Stimulated activated CD8-positive, alpha-beta memory T cell treated with anti-CD3 and anti-CD28 coated beads, Interleukin-15, amount 100 ng/mL, for 1 hour (primary cell): Measurements from ENCODE around the gene OGFOD2.

Experiments
- DNase-seq: peaks from one replicate; pipeline ENCODE4 v3.0.0-alpha.2; 2020; ENCODE audit warnings: low read depth

Gene OGFOD2

DNA sequence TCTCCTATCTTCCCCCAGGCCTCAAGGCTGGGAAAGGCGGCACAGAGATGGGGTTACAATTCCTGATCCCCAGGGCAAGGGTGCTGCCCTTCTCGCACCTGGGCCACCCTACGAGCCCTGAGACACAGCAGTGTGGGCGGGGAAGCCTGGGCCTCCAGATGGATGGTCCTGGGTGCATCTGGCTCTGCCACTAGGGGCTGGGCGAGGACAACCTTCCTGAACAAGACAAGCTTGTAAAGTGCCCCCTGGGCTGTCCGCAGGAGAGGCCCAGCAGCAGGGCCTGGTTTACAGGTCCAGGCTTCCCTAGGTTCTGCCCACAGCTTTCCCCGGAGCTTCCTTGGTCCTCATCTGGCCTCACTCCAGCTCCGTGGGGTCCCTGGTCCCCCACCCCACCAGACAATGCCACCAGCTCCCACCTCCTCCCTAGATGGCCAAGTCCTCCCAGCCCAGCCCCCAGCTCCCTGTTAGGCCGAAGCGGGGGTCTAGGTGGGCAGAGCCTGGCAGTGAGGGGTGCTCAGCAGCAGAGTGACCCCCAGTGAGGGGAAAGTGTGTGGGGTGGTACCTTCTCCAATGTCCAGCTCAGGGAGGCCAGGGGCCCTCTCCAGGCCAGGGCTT lies 14.3 kb downstream of the OGFOD2 start:
- no peak for DNase-seq

GRCh38 chr12:122989874-122990419 lies 14.9 kb downstream of the OGFOD2 start:
- DNase-seq, result no peak

GRCh38 chr12:122990561-122990960 lies 15.5 kb downstream of the OGFOD2 start:
- DNase-seq, result no peak

DNA sequence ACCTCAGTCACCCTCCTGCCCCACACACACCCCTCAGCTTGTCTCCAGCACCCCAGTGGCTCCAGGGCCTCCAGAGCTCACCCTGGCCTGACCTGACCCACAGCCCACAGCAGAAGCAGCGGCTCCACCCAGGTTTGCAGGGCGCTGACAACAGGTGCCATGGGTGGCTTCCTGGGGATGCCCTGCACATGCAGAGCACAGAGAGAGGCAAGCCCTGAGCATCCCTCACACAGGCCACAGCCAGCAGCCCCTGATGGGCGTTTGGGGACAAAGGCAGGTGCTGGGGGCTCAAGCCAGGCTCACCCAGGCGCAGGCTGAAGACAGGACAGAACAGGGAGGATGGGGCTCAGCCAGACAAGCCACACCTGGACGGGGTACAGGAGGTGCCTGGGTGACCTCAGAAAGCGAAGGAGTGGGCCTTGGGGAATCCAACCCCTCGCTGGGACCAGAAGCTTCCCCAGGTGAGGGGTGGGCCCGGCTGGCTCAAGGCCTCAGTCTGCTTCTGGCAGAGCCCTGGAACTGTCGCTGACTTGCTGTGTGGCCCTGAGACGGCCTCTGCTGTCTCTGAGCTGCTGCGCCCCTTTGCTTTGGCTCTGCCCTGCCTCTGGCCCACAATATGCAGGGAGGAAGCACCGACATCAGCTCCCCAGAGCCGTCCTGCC lies 16.0 kb downstream of the OGFOD2 start:
- DNase-seq, result no peak

DNA sequence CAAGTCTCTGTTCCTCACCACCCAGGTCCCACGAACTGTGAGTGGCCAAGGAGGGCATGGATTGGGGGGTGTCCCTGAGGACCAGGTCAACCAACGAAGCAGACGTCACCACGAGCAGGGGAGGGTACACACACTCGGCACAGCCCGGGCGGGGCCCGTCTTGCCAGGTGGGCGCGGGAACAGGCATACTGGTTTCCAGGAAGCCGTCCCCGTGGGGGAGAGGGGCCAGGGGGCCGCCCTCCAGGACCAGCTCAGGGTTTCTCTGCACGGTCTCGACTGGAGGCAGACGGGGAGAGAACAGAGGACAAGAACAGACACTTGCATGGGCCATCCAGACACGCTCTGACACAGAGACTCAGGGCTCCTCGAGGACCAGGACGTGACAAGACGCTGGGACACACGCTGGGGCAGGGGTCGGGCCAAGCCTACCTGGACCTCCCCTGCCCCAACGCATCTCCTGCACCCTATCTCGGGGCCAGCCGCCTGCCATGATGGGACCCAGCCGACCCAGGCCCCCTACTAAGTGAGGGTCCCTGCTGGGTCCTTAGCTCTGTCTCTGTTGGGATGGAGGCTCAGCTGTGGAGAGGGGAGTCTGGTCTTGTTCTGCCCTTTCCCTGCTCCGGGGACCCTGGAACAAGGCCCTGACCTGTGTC lies 16.7 kb downstream of the OGFOD2 start:
- no peak for DNase-seq

DNA sequence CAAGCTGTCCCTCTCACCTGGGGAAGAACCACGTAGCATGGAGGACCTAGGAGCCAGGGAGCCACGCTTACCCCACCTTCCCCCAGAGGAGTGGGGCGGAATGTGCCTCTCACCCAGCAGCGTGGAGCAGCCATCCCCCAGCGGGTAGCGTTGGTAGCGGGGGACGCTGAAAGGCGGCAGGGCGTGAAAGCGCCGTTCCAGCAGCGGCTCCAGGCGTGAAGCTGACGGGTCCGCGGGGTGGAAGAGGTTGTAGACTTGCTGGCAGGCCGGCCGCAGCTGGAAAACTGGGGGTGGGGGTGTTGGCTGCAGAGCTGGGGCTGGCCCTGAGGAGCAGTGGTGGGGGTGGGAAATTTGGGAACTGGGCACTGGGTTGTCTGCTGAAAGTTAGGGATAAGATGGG lies 17.3 kb downstream of the OGFOD2 start:
- DNase-seq, result no peak

DNA sequence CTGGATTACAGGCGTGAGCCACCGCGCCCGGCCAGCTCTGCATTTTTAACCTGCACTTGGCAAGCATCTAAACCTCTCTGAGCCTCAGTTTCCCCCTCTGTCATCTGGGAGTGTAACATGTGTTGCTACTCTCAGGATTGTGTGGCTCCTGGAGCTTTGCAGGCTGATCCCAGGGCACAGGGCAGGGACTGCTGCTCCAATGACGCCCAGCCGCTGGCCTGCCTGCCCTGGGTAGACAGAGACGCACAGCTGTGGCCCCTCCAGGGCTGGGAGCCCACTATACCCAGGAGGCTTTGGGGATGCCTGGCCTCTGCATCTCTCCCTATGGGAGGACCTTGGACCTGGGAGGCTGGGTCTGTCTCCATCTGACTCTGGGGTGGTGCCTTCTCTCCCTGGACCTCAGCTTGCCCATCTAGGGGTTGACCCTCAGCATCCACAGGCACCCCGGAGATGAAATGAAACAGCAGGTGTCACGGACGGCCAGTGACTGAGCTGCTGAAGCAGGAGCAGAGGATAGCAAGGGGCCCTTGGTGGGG lies 19.2 kb downstream of the OGFOD2 start:
- no peak for DNase-seq

GRCh38 chr12:122994781-122995502 lies 19.9 kb downstream of the OGFOD2 start:
- no peak for DNase-seq

DNA sequence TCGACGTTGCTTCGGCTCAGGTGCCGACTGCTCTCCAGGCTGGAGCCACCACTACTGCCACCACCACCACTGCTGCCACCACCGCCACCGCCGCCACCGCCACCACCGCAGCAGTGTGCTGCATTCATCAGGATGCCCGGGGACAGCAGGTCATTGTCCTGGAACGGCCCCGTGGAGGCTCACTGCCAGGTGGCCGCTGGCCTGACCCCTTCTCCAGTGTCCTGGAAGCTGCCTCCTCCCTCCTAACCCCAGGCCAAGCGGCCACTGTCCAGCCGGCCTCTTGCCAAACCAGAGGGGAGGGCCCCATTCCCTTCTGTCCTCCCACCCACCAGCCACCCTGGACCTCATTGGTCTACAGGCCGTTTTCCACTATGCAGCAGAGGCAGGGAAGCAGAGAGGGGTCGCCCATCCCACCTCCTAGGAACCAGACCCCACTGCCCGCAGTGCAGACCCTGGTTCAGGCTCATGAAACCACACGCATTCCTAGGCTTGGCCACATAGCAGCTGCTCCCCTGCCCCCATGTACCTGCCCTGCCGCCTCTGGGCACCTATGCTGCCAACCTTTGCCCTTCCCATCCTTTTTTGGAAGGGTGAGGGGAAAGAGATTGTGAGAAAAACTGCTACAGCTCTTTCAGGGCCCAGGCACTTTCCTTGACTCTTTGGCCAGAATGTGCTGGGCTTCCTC lies 20.6 kb downstream of the OGFOD2 start:
- DNase-seq, result no peak

- no peak for DNase-seq
These were observed 21.2 kb downstream of the OGFOD2 start for GRCh38 chr12:122996188-122996601.

DNA sequence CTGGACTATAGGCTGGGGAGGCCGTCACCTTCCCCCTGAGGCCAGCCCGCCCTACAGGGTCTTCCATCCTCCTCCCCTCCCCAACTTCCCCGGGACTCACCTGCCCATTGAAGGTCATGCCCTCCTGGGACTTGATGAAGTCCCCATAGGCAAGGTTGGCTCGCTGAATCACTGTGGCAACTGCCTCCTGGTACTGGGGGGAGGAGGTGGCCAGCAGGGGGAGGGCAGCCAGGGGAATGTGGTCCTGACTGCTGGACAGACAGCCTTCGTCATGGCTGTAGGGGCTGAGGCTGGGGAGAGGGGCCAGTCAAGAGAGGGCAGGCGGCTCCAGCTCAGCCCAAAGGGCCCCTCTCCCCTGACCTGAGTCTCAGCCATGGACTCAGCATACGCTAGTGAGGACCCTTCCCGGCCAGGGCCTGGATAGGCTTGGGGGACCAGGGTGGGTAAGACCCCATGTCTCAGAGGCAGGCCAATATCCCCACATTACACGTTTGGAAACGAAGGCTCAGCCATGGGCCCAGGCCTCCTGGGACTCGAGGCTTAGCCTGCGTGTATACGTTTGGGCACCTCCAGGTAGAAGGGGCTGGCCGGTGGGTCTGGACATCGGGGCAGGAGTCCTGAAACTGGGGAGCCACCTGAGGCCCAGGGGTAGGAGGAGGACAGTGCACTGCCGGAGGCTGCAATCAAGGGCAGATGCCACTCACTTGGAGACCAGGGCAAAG lies 21.7 kb downstream of the OGFOD2 start:
- no peak for DNase-seq

- DNase-seq, result no peak
These were observed 22.6 kb downstream of the OGFOD2 start for GRCh38 chr12:122997343-122998250.

GRCh38 chr12:122998316-122998715 lies 23.3 kb downstream of the OGFOD2 start:
- DNase-seq, result no peak

GRCh38 chr12:122999196-122999946 lies 24.3 kb downstream of the OGFOD2 start:
- no peak for DNase-seq

DNA sequence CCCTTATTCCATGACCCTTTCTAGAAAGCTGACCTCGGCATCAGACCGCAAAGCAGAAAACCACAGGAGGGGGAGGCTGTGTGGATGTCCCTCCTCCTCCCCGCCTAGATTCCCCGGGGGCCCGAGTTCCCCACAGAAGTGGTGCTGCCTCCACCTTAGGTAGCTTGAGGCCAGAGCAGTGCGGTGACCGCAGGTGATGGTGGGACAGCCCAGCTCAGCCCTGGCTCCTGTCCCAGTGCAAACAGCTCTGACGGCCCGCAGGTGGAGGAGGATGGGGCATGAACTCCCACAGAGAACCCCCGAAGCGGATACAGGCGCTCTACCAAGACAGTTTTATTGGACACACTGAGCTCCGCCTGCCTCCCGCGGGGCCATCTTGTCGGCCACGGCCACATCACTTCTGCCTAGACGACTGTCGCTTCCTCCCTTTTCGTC lies 25.0 kb downstream of the OGFOD2 start:
- no peak for DNase-seq

DNA sequence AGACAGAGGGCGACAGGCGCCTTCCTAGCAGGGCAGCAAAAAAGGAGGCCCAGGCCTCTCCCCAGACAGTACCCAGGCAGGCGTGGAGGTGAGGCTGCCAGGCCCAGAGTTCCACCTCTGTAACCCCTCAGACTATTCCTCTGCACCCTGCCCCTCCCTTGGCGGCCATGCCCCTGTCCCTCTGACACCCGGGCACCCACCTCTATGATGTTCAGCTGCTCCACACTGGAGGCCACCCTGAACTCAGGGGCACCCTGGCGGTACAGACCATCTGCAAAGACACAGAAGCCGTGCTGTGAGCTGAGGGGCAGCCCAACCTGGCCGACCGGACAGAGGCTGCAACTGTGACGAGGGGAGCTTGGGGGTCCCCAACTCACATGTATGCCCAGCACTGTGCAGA lies 25.5 kb downstream of the OGFOD2 start:
- DNase-seq, result no peak

- DNase-seq, result no peak
These were observed 26.4 kb downstream of the OGFOD2 start for GRCh38 chr12:123001464-123001863.

DNA sequence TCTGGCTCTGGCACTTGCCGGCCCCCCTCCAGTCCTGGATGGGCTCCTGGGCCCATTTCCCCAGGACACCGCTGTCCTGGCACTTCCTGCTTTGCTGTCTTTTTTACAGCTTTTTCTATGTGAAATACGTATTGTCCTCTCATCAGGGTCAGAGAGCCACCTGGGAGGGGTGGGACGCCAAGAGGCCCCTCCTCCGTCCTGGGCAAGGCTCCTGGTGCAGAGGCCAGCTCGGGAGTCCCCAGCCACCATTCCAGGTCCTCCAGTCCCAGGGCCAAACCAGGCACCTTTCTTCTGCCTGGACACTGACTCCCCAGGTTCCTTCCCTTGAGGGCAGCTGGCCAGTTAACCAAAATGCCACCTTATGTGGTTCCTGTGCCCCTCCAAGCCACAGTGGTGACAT lies 28.2 kb downstream of the OGFOD2 start:
- DNase-seq, result no peak

GRCh38 chr12:123004287-123004686 lies 29.2 kb downstream of the OGFOD2 start:
- DNase-seq, result no peak
